H4 (cell line): ENCODE results near the gene DARS1. TPM values are rescaled to one million over a fixed set of nuclear protein-coding genes. Genes with fewer than 3 reads are reported as not detected.
"Not testable (repeated sequence)": the region's sequence is repeated elsewhere in the genome, so short reads cannot be mapped to it uniquely, and the experiment has no call there.

ENCODE experiments used
- DNase-seq: peaks from one replicate; pipeline ENCODE4 v3.0.0-alpha.2; 2015; ENCODE audit warnings: low spot score
- total RNA-seq: library from RNA; depleted of rRNA; stranded (reverse); fragments of >200 nt; shearing (Covaris generic); gene quantifications from 2 replicates; pipeline ENCODE4 v1.2.3, GENCODE V29; 2014

Gene DARS1
- total RNA-seq, 1 experiment from 2014 or later = 100 TPM

DNA sequence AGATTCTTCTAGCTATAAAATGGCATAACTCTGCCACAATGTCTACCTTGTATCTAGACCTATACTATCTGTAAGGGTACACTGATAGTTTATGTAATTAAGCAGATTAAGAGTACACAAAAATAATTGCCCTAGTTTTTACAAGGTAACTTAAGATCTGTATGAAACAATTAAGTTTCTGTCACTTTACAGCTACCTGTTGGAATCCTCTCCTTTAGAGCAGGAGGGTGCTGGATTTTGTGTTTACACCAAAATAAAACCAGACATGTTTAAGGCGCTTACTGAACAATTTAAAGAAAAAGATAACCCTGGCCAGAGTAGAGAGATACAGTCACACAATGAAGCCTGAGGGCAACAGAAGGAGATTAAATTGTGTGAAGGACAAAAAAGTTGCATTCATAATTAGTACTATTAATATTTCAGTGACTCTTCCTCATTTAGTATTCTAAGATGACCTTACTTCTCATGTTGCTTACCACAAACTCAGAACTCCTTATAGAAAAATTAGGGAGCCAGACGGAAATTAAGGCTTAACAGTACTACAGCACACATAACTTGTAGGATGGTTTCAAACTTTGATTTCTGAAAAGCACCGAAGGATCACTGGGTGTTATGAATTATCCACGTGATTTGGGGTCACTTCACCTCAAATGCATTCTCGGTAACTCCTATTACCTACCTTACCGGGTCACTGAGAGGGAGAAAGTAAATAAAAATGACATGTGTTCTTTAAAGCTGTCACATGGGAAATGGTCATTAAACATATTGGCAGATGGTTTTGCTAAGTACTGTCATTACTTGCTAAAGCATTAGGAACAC is 1.0 kb downstream of the DARS1 start:
- no peak for DNase-seq

DNA sequence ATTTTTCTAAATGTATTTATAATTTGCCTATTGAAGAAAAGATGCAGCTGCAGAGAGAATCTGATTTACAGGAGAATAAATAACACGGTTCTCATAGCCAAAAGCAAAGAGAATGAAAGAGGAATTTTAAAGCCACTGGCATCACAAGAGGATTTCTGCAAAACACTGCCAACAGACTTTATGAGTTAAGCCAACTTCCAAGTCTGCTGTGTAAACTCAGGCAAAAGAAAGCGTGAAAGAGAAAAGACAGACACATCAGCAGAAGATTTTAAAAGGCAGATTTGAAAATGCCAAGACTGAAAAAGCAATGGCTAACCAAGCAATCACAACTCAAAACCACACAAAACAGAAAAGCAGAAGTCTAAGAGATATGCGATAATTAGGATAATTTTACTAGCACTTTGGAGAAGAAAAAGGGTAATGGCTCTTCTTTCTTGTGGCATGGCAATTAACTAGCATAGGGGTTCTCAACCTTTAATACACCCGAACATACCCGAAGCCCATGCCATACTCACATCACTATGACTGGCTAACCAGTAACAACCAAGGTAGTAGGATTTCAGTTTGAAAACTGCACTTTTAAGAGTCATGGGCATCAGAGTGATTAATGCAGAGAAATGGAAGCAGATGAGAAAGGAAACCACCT is 4.9 kb downstream of the DARS1 start:
- DNase-seq = no peak

DNA sequence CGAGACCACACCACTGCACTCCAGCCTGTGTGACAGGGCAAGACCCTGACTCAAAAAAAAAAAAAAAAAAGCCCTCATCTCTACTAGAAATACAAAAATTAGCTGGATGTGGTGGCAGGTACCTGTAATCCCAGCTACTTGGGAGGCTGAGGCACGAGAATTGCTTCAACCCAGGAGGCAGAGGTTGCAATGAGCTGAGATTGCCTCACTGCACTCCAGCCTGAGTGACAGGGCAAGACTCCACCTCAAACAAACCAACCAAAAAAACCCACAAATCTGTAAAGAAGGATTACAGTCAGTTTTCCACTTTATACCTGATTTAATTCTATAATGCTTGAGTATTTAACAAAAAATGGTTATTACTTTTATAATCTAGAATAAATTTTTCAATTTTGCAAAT is 9.7 kb downstream of the DARS1 start:
- DNase-seq = no peak

DNA sequence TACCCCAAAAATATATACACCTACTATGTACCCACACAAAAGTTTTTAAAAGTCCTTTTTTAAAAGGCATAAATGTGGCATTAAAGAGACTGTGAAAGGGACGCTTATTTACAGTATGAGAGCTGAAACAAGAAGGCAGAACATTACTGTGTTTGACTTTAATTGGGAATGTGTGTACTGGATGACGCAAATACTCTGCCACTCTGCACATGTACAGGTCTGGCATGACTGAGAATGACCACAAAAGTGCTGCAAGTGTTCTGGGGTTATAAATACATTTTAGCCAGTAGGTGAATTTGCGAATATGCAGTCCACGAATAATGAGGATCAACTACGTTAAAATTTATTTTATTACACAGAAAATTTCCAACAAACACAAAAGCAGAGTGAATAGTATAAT is 11.4 kb downstream of the DARS1 start:
- DNase-seq = no peak

DNA sequence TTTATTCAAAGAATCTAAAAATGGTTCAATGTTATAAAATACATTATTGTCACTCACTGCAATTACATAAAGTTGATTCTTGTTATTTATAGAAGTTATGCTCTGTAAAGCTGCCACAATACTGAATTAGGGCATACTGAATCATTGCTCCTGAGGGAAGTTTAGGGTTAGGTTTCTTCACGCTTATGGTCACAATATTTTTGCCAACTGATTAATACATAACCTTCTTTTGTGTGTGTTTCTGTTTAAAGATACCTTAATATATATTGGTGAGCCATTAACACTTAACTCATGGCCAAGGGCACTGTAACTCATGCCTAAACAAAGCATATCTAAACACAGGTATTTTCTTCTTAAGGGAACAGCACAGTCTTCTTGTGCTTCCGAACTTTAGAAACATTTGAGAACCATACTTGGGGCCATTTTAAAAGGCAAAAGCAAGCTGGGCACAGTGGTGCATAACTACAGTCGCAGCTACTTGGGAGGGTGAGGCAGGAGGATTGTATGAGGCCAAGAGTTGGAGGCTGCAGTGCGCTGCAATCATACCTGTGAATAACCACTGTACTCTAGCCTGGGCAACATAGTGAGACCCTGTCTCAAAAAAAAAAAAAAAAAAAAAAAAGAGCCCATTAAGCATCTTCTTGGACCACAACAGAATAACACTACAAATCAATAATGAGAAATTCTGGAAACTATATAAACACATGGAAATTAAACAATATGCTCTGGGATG is 15.6 kb downstream of the DARS1 start:
- no peak for DNase-seq

DNA sequence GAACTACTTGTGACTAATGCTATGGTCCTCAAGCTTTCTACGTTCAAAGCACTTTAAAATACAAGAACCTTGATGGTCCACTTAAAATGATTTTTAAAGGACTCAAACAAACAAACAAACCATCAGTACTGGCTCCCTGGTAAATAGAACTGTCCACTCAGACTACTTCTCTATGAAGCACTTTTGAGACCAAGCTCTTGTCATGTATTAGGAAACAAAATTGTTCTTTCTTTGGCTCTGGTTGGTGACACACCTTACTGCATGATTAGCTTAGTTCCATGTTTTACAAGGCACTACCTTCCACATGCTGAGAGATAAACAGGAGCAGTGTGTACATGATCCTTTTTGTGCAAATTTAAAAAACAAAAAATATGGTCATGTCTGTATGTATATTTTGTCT is 19.7 kb downstream of the DARS1 start:
- no peak for DNase-seq

- DNase-seq = not testable (repeated sequence)
These were observed 21.0 kb downstream of the DARS1 start for GRCh38 chr2:135964404-135964803.

DNA sequence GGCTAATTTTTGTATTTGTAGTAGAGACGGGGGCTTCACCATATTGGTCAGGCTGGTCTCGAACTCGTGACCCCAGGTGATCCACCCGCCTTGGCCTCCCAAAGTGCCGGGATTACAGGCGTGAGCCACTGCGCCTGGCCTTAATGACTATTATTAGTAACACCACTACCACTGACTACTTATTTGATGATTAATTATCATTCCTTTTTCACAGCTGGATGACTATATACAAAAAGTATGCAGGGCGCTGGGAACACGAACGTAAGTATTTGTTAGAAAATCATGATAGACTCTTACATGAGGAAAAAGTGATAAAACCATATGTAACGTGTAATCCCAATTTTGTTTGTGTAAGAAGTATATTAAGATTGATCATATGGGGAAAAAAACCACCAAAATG is 21.6 kb downstream of the DARS1 start:
- DNase-seq = no peak

DNA sequence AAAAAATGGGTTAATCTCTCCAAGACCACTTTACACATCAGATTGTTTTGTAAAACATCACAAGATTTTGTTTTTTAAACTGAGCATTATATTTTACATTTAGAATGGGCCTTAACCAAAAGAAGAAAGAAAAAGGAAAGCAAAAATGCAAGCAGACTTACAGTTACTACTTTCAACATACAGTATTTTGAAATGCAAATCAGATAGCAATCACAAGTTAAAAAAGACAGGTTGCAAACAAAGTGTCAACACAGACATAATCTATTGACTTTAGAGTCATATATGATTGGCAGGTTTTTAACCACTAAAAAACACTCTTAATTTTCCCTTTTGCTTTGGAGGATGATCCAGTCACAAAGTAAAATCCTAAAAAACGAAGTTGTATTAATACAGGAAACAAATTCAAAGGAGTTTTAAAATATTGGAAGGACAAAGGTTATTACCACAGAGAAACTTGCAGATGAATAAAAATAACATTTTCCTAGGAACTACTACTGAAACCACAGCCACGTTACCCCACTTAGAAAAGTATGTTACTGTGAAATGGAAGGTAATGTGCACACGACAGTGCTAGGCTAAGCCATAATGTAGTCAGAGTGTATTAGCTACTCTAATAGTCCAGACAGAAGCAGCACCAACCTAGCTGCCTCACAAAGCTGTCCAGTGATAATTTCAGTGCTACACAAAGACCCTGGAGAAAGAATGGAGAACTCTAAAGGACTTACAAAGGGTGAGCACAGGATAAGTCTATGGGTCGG is 22.9 kb downstream of the DARS1 start:
- no peak for DNase-seq

DNA sequence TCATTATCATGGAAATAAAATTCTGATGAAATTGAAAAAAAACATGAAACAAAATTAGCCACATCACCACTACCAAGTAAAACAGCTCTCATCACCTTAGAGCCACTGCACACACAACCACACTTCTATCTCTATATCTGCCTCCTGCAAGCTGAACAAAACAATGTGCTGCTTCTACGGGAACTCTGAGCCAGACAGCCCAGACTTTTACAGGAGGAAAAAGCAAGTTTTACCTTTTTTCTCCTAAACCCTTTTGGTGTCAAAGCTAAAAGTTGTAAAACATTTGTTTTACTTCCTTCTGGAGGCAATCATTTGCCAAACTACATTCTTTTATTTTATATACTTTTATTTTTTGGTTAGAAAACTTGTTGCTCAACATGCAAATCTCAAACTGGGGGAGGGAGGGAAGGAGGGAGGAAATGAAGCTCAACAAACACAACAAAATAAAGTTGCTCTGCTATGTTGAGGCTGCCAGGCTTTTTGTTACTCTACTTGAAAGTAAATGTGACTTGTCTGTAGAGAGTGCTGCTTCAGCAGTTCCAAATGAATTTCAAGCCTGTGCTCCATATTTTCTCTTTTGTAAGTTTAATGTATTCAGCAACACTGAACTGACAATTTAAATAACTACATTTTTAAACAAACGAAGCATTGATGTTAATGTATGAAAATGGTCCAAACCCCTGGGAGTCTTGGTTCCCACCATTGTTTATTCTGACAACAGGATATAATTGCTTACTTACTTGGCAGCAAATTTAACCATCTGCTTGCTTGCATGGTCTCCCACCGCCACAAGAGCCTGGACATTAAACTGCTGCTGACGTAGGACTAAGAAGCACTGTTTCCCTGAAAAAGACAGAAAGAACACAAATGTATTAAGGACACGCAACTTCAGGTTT is 24.5 kb downstream of the DARS1 start:
- peak; percentile 22 for DNase-seq

- DNase-seq = no peak
These were observed 25.3 kb downstream of the DARS1 start for GRCh38 chr2:135960150-135960549.

DNA sequence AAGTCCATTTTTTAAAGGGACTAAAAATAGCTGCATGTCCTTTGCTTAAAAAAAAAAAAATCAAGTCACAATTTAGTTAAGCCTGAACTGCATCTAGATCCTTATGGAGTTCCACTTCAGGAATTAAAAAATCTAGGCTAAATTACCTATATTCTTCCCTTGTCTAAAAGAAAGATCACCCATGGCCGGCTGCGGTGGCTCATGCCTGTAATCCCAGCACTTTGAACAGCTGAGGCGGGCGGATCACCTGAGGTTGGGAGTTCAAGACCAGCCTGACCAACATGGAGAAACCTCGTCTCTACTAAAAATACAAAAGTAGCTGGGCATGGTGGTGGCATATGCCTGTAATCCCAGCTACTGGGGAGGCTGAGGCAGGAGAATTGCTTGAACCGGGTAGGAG is 26.5 kb downstream of the DARS1 start:
- DNase-seq = not testable (repeated sequence)

GRCh38 chr2:135954020-135954601 is 31.3 kb downstream of the DARS1 start:
- no peak for DNase-seq

DNA sequence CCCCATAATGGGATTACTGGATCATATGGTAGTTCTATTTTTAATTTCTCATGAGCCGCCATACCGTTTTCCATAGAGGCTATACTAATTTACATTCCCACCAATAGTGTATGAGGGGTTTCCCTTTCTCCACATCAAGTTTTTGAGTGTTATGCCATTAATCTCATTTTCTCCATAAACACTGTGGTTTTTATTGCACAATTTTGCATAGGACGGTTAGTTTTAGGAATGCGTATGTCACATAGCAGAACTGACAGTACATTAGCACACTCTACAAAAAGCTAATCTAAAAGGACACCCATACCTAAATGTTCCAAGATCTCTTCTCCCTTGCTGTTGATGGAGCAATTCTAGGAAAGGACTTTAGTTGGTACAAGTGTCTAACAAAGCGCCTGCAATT is 32.5 kb downstream of the DARS1 start:
- DNase-seq = no peak

DNA sequence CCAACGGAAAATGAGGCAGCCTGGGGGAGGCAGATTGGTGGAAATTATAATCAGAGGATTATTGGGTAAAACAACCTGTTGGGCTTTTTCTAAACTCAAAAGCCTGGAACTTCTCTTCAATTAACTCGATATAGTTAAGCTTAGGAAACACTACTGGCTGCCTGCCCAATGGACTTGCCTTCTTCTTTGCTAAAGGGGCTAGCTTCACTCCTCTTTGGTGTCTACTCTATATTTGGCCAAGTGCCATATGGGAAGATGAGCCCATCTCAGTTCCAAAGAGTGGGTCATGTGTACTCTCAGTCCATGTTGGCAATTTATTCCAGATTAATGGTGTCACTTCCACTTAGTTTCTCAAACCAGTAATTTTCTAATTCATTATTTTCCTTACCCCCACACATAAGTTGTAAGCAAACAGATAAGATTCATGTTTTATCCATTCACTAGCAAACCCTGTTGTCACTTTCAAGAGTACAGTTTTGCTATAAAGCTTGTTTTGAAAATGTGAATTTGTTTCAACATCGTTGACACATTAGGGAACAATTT is 34.3 kb downstream of the DARS1 start:
- no peak for DNase-seq

- no peak for DNase-seq
These were observed 35.8 kb downstream of the DARS1 start for GRCh38 chr2:135949451-135950234.

- DNase-seq = peak; percentile 57
These were observed 36.6 kb downstream of the DARS1 start for GRCh38 chr2:135948642-135949355.

- no peak for DNase-seq
These were observed 37.3 kb downstream of the DARS1 start for GRCh38 chr2:135948141-135948540.

GRCh38 chr2:135947483-135947882 is 37.9 kb downstream of the DARS1 start:
- no peak for DNase-seq
